ENCODE measurements around the gene KRTAP1-3. TPM values are rescaled to one million over a fixed set of nuclear protein-coding genes. Genes with fewer than 3 reads are reported as not detected.

The KRTAP1-3 gene
- total RNA-seq, 2 experiments from 2014 or later, result not detected

- Mint-ChIP-seq H3K27ac (no peak overlapping the region), H3K36me3 (ENCODE audit: low read depth) (no peaks in the 10 kb centered on the region), H3K27me3 (peaks cover 27% of the 10 kb centered on the region), H3K9me3 (no peaks in the 10 kb centered on the region), H3K4me3 (no peak overlapping the region), H3K4me1 (ENCODE audit: low read depth) (no peaks in the 10 kb centered on the region)
- CTCF ChIA-PET, result no interaction called here
- ATAC-seq (no peak), DNase-seq (no peak)
- TF ChIP-seq CTCF (IDR thresholded peaks at IDR 0.05), result no peak
- intact Hi-C loops (cut with micrococcal nuclease), result no loop called here
- POLR2A ChIA-PET, result no interaction called here
Observed at GRCh38 chr17:40997361-40997760, 37.3 kb downstream of the KRTAP1-3 start.

GRCh38 chr17:40996829-40997228, 37.8 kb downstream of the KRTAP1-3 start:
- TF ChIP-seq CTCF (IDR thresholded peaks at IDR 0.05), result no peak
- POLR2A ChIA-PET, result no interaction called here
- CTCF ChIA-PET, result interaction anchor here (1.6 kb wide), 1 partner anchor 10 kb away, joined by 5 read pairs; no protein-coding TSS in a partner anchor
- Mint-ChIP-seq H3K9me3 (no peaks in the 10 kb centered on the region), H3K36me3 (ENCODE audit: low read depth) (no peaks in the 10 kb centered on the region), H3K4me1 (ENCODE audit: low read depth) (no peaks in the 10 kb centered on the region), H3K4me3 (no peak overlapping the region), H3K27ac (no peak overlapping the region), H3K27me3 (peaks cover 30% of the 10 kb centered on the region)
- no peak for DNase-seq
- intact Hi-C loops (cut with micrococcal nuclease), result no loop called here
- no peak for ATAC-seq

GRCh38 chr17:40995116-40995515, 39.6 kb downstream of the KRTAP1-3 start:
- no peaks in the 10 kb centered on the region for H3K4me1 Mint-ChIP-seq (ENCODE audit: low read depth)
- ChIA-PET POLR2A (no interaction called here), CTCF (no interaction called here)
- ATAC-seq (no peak), DNase-seq (no peak)
- H3K4me3 Mint-ChIP-seq, result no peak overlapping the region
- intact Hi-C loops (cut with micrococcal nuclease), result no loop called here
- no peaks in the 10 kb centered on the region for H3K36me3 Mint-ChIP-seq (ENCODE audit: low read depth)
- no peak overlapping the region for H3K27ac Mint-ChIP-seq
- H3K27me3 Mint-ChIP-seq, result peaks cover 32% of the 10 kb centered on the region
- H3K9me3 Mint-ChIP-seq, result no peaks in the 10 kb centered on the region
- no peak for TF ChIP-seq CTCF (IDR thresholded peaks at IDR 0.05)

GRCh38 chr17:40993839-40994238, 40.8 kb downstream of the KRTAP1-3 start, which contains the start of gene KRTAP3-3:
Gene KRTAP3-3, minus strand, starts transcription at chr17:40994164. Its CDS starts 67 bp downstream, at chr17:40994097.
- no peak for TF ChIP-seq CTCF (IDR thresholded peaks at IDR 0.05)
- intact Hi-C loops (cut with micrococcal nuclease), result no loop called here
- no peaks in the 10 kb centered on the region for H3K36me3 Mint-ChIP-seq (ENCODE audit: low read depth)
- ATAC-seq (no peak), DNase-seq (no peak)
- H3K27ac Mint-ChIP-seq, result no peak within 1 kb of the TSS
- POLR2A ChIA-PET, result no interaction called here
- H3K4me1 Mint-ChIP-seq (ENCODE audit: low read depth), result no peaks in the 10 kb centered on the region
- H3K27me3 Mint-ChIP-seq, result peaks cover 28% of the 10 kb centered on the region
- H3K9me3 Mint-ChIP-seq, result no peaks in the 10 kb centered on the region
- no peak within 1 kb of the TSS for H3K4me3 Mint-ChIP-seq
- CTCF ChIA-PET, result no interaction called here

GRCh38 chr17:40993084-40993483, 41.6 kb downstream of the KRTAP1-3 start:
- Mint-ChIP-seq H3K36me3 (ENCODE audit: low read depth) (no peaks in the 10 kb centered on the region), H3K27me3 (peaks cover 24% of the 10 kb centered on the region), H3K4me1 (ENCODE audit: low read depth) (no peaks in the 10 kb centered on the region), H3K9me3 (no peaks in the 10 kb centered on the region), H3K27ac (no peak overlapping the region), H3K4me3 (no peak overlapping the region)
- ATAC-seq (no peak), DNase-seq (no peak)
- ChIA-PET POLR2A (no interaction called here), CTCF (no interaction called here)
- TF ChIP-seq CTCF (IDR thresholded peaks at IDR 0.05), result no peak
- intact Hi-C loops (cut with micrococcal nuclease), result no loop called here
